ENCODE measurements around the gene CHST4. TPM values are rescaled to one million over a fixed set of nuclear protein-coding genes. Genes with fewer than 3 reads are reported as not detected.
"Not testable (repeated sequence)": the region's sequence is repeated elsewhere in the genome, so short reads cannot be mapped to it uniquely, and the experiment has no call there.

Gene CHST4
- total RNA-seq, 4 donors from 2014 or later = 2.6 TPM; not detected in 3

GRCh38 chr16:71576971-71577370 is 50.7 kb downstream of the CHST4 start, which contains the start of gene TAT:
TSS of gene TAT (minus strand) at chr16:71577092. CDS start at chr16:71576415, 677 bp downstream.
- no peak within 1 kb of the TSS for H3K27ac ChIP-seq
- intact Hi-C loops (cut with DNase I) = no loop called here
- no peaks in the 10 kb centered on the region for H3K9me3 ChIP-seq
- TF ChIP-seq CTCF (IDR thresholded peaks at IDR 0.05) (no peak), POLR2A (IDR thresholded peaks at IDR 0.05) (no peak)
- H3K4me3 ChIP-seq = no peak within 1 kb of the TSS
- peaks cover 0 to 8% (median 0%) of the 10 kb centered on the region in 4 donors for H3K27me3 ChIP-seq
- no peak for DNase-seq
- no peaks in the 10 kb centered on the region for H3K36me3 ChIP-seq
- H3K4me1 ChIP-seq = no peaks in the 10 kb centered on the region
- 13 to 24% methylated on average over 3 of the region's 3 CpGs for WGBS, 2 donors

GRCh38 chr16:71582553-71582848 is 56.3 kb downstream of the CHST4 start:
- H3K36me3 ChIP-seq; H3K9me3 ChIP-seq; DNase-seq; H3K4me3 ChIP-seq; H3K4me1 ChIP-seq; intact Hi-C loops (cut with DNase I); H3K27ac ChIP-seq: not testable (repeated sequence)
- peaks cover 0 to 27% (median 0%) of the 10 kb centered on the region in 4 donors for H3K27me3 ChIP-seq
- 70 to 80% methylated on average over 5 of the region's 5 CpGs for WGBS, 2 donors

DNA sequence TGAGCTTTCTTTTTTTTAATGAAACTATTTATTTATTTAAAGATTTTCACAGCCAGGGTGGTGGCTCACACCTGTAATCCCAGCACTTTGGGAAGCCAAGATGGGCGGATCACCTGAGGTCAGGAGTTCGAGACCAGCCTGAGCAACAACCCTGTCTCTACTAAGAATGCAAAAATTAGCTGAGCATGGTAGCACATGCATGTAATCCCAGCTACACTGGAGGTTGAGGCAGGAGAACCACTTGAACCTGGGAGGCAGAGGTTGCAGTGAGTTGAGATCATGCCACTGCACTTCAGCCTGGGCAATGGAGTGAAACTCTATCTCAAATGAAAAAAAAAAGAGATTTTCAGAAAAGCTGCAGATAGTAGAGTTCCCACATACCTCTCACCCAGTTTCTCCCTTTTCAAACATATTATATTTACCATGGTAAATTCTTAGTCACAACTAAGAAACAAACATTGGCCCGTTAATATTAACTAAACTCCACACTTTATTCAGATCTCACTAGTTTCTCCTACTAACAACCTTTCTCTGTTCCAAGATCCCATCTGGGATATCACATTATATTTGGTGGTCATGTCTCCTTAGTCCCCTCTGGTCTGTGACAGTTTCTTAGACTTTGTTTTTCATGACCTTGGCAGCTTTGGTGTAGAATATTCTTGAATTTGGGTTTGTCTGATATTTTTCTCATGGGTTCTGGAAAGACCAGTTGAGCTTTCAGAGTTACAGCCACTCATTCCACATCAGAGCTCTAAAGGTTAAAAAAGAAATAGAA is 58.5 kb downstream of the CHST4 start:
- no peak overlapping the region for H3K27ac ChIP-seq
- no peaks in the 10 kb centered on the region for H3K9me3 ChIP-seq
- 64 to 92% methylated on average over 3 of the region's 3 CpGs for WGBS, 2 donors
- TF ChIP-seq CTCF (IDR thresholded peaks at IDR 0.05) (no peak), POLR2A (IDR thresholded peaks at IDR 0.05) (no peak)
- no peaks in the 10 kb centered on the region for H3K36me3 ChIP-seq
- no peaks in the 10 kb centered on the region for H3K4me1 ChIP-seq
- H3K27me3 ChIP-seq = peaks cover 0 to 27% (median 0%) of the 10 kb centered on the region in 4 donors
- intact Hi-C loops (cut with DNase I) = no loop called here
- DNase-seq = no peak
- H3K4me3 ChIP-seq = no peak overlapping the region

GRCh38 chr16:71585318-71585703 is 59.1 kb downstream of the CHST4 start:
- intact Hi-C loops (cut with DNase I) = no loop called here
- no peaks in the 10 kb centered on the region for H3K36me3 ChIP-seq
- TF ChIP-seq CTCF (IDR thresholded peaks at IDR 0.05) = no peak
- no peak for TF ChIP-seq POLR2A (IDR thresholded peaks at IDR 0.05)
- 22 to 45% methylated on average over 4 of the region's 4 CpGs for WGBS, 2 donors
- H3K4me1 ChIP-seq = no peaks in the 10 kb centered on the region
- DNase-seq = no peak
- H3K27ac ChIP-seq = no peak overlapping the region
- H3K9me3 ChIP-seq = no peaks in the 10 kb centered on the region
- H3K27me3 ChIP-seq = peaks cover 0 to 29% (median 0%) of the 10 kb centered on the region in 4 donors
- no peak overlapping the region for H3K4me3 ChIP-seq

Small RNAs within 50 kb of the gene (small RNA-seq; reads per million reads assigned to genes)
- gene RNU6-1061P = 0 to 0.09 (median 0) reads per million in 4 donors

Other genes starting within 250 kb of the CHST4 start
- 10 to 100 TPM; 18.1 to 39.4 (median 29.3) TPM for gene CMTR2, start 237.0 kb upstream of the CHST4 start, total RNA-seq
- 1 to 10 TPM in 3 of 4 donors, under 1 TPM in 1; 0.35 to 3.8 (median 2.4) TPM for gene CALB2, start 167.7 kb upstream of the CHST4 start, total RNA-seq
- not detected for gene TLE7, start 84.4 kb upstream of the CHST4 start, total RNA-seq
- 1 to 10 TPM; 2.5 to 7.4 (median 3.4) TPM for gene ZNF23, start 64.2 kb upstream of the CHST4 start, total RNA-seq
- 1 to 10 TPM; 1.1 to 5.0 (median 1.7) TPM for gene ZNF19, start 37.1 kb upstream of the CHST4 start, total RNA-seq
- gene TAT, start 50.7 kb downstream of the CHST4 start, total RNA-seq = not detected
- 10 to 100 TPM in 2 of 4 donors, 1 to 10 TPM in 2; 6.5 to 11.8 (median 9.8) TPM for gene MARVELD3, start 99.8 kb downstream of the CHST4 start, total RNA-seq
- gene PHLPP2, start 198.3 kb downstream of the CHST4 start, total RNA-seq = 1 to 10 TPM in 3 of 4 donors, under 1 TPM in 1; 0.49 to 5.7 (median 1.7) TPM